OCI-LY7 (cell line): ENCODE data around the gene APPBP2.

Source experiments
- EZH2phosphoT487 ChIP-seq: fragments of 200-600 bp; sonication (generic); IDR thresholded peaks from 2 replicates; pipeline ENCODE4 v1.6.1; 2018; ENCODE audit warnings: low read depth, borderline replicate concordance, mild to moderate bottlenecking, mixed run types, antibody characterized with exemption, low read length, moderate library complexity, mixed read lengths
- TF ChIP-seq, protein P1 (sequence below): fragments of 200-600 bp; sonication (generic); conservative IDR thresholded peaks from 2 replicates; pipeline ENCODE4 v1.5.1; 2014; ENCODE audit warnings: mild to moderate bottlenecking, antibody characterized with exemption, low read length, moderate library complexity, mixed read lengths

GRCh38 chr17:60563743-60564142 is 37.7 kb upstream of the APPBP2 start:
- TF ChIP-seq, protein P1, sequence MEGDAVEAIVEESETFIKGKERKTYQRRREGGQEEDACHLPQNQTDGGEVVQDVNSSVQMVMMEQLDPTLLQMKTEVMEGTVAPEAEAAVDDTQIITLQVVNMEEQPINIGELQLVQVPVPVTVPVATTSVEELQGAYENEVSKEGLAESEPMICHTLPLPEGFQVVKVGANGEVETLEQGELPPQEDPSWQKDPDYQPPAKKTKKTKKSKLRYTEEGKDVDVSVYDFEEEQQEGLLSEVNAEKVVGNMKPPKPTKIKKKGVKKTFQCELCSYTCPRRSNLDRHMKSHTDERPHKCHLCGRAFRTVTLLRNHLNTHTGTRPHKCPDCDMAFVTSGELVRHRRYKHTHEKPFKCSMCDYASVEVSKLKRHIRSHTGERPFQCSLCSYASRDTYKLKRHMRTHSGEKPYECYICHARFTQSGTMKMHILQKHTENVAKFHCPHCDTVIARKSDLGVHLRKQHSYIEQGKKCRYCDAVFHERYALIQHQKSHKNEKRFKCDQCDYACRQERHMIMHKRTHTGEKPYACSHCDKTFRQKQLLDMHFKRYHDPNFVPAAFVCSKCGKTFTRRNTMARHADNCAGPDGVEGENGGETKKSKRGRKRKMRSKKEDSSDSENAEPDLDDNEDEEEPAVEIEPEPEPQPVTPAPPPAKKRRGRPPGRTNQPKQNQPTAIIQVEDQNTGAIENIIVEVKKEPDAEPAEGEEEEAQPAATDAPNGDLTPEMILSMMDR = no peak
- TF ChIP-seq EZH2phosphoT487 = no peak
